Hepatocyte (in vitro differentiated cells): ENCODE measurements around the gene PNPLA7. TPM values are rescaled to one million over a fixed set of nuclear protein-coding genes. Genes with fewer than 3 reads are reported as not detected.

Experiments
- DNase-seq: peaks from one replicate; pipeline ENCODE4 v3.0.0-alpha.2; 2016; ENCODE audit warnings: low spot score
- H2AFZ ChIP-seq: fragments of 200-600 bp; sonication (generic); 2 replicates; pipeline ENCODE4 v1.6.0; 2016; ENCODE audit warnings: antibody characterized with exemption, mild to moderate bottlenecking
- H3K27ac ChIP-seq: fragments of 200-600 bp; sonication (generic); 2 replicates; pipeline ENCODE4 v1.5.1; 2016; ENCODE audit warnings: mild to moderate bottlenecking
- H3K27me3 ChIP-seq: fragments of 200-600 bp; sonication (generic); 2 replicates; pipeline ENCODE4 v1.6.1; 2016
- H3K36me3 ChIP-seq: fragments of 200-600 bp; sonication (generic); replicated peaks from 2 replicates; pipeline ENCODE4 v1.5.1; 2016; ENCODE audit warnings: low read depth; ENCODE audit not compliant: insufficient read depth
- H3K4me1 ChIP-seq: fragments of 200-600 bp; sonication (generic); 2 replicates; pipeline ENCODE4 v1.5.1; 2016; ENCODE audit warnings: mild to moderate bottlenecking, moderate library complexity; ENCODE audit not compliant: insufficient read depth
- H3K4me2 ChIP-seq: fragments of 200-600 bp; sonication (generic); 2 replicates; pipeline ENCODE4 v1.6.0; 2016
- H3K4me3 ChIP-seq: fragments of 200-600 bp; sonication (generic); 2 replicates; pipeline ENCODE4 v1.5.1; 2016; ENCODE audit warnings: mild to moderate bottlenecking
- H3K79me2 ChIP-seq: fragments of 200-600 bp; sonication (generic); 2 replicates; pipeline ENCODE4 v1.6.0; 2017; ENCODE audit warnings: mild to moderate bottlenecking
- H3K9me2 ChIP-seq: fragments of 200-600 bp; sonication (generic); replicated peaks from 2 replicates; pipeline ENCODE4 v1.6.0; 2017; ENCODE audit warnings: mild to moderate bottlenecking; ENCODE audit not compliant: insufficient read depth
- H3K9me3 ChIP-seq: fragments of 200-600 bp; sonication (generic); 2 replicates; pipeline ENCODE4 v1.5.1; 2016; ENCODE audit warnings: low read depth, mild to moderate bottlenecking
- H4K20me1 ChIP-seq: fragments of 200-600 bp; sonication (generic); 2 replicates; pipeline ENCODE4 v1.6.0; 2016; ENCODE audit warnings: mild to moderate bottlenecking; ENCODE audit not compliant: insufficient read depth, poor library complexity, severe bottlenecking
- EZH2 ChIP-seq: fragments of 200-600 bp; sonication (generic); IDR thresholded peaks from 2 replicates; pipeline ENCODE4 v1.6.1; 2016; ENCODE audit warnings: antibody characterized with exemption, mild to moderate bottlenecking, borderline replicate concordance
- EZH2phosphoT487 ChIP-seq: fragments of 200-600 bp; sonication (generic); IDR thresholded peaks from one replicate; pipeline ENCODE4 v1.6.1; 2018; ENCODE audit warnings: antibody characterized with exemption, mild to moderate bottlenecking, low read depth, moderate library complexity; ENCODE audit not compliant: unreplicated experiment, severe bottlenecking
- WGBS: methylation state at CpG from one replicate; pipeline ENCODE4 v1.1.6; 2016; ENCODE audit warnings: low lambda C conversion rate; ENCODE audit errors: missing lambda C conversion rate; 5-methylcytosine and 5-hydroxymethylcytosine counted together
- polyA plus RNA-seq: library from polyadenylated mRNA; unstranded; fragments of >200 nt; fragmentation: Nextera tagmentation; extraction: Ambion mirVana; gene quantifications from 2 replicates; pipeline ENCODE4 v1.2.1, GENCODE V29; 2016
- total RNA-seq: library from RNA; depleted of rRNA; stranded (reverse); fragments of >200 nt; gene quantifications from 2 replicates; pipeline ENCODE4 v1.2.3, GENCODE V29; 2014
- TF ChIP-seq, protein P1 (sequence below): fragments of 200-600 bp; sonication (generic); IDR thresholded peaks from 2 replicates; pipeline ENCODE4 v1.5.1; 2016; ENCODE audit warnings: antibody characterized with exemption, mild to moderate bottlenecking; ENCODE audit not compliant: poor library complexity

Gene PNPLA7
- total and polyA plus RNA-seq, 2 experiments from 2014 or later: 0.62 to 0.77 TPM

DNA sequence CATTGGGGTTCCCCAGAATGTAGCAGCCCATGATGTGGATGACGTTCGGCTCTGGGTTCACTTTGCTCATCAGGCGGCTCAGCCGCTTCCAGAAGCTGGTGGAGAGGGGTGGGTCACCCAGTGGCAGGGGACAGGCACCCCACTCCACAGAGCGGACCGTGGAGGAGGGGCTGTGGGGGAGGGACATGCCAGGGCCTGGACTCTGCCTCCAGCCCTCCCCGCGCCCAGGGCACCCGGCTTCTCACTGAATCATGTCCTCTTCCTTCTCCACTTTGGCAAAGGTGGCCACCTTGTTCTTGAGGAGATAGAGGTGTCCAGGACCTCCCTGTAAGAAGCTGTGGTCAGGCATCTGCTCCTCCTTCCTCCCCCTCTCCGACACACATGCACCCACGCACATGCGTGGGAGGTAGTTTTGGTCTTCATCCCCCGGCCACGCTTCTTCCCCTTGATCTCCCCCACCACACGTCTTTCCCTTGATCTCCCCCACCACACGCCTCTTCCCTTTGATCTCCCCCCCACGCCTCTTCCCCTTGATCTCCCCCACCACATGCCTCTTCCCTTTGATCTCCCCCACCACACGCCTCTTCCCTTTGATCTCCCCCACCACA, 100.2 kb downstream of the PNPLA7 start:
- TF ChIP-seq EZH2: no peak
- no peak for TF ChIP-seq EZH2phosphoT487
- TF ChIP-seq, protein P1, sequence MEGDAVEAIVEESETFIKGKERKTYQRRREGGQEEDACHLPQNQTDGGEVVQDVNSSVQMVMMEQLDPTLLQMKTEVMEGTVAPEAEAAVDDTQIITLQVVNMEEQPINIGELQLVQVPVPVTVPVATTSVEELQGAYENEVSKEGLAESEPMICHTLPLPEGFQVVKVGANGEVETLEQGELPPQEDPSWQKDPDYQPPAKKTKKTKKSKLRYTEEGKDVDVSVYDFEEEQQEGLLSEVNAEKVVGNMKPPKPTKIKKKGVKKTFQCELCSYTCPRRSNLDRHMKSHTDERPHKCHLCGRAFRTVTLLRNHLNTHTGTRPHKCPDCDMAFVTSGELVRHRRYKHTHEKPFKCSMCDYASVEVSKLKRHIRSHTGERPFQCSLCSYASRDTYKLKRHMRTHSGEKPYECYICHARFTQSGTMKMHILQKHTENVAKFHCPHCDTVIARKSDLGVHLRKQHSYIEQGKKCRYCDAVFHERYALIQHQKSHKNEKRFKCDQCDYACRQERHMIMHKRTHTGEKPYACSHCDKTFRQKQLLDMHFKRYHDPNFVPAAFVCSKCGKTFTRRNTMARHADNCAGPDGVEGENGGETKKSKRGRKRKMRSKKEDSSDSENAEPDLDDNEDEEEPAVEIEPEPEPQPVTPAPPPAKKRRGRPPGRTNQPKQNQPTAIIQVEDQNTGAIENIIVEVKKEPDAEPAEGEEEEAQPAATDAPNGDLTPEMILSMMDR: no peak
- H3K36me3 ChIP-seq: no peaks in the 10 kb centered on the region
- H2AFZ ChIP-seq: no peak overlapping the region
- H3K4me3 ChIP-seq: no peak overlapping the region
- H3K4me1 ChIP-seq: peaks cover 9% of the 10 kb centered on the region
- H3K79me2 ChIP-seq: no peaks in the 10 kb centered on the region
- no peaks in the 10 kb centered on the region for H3K9me2 ChIP-seq
- H3K27me3 ChIP-seq: no peaks in the 10 kb centered on the region
- H3K9me3 ChIP-seq: no peaks in the 10 kb centered on the region
- no peak for DNase-seq
- 96% methylated on average over 10 of the region's 18 CpGs for WGBS
- no peak overlapping the region for H3K27ac ChIP-seq
- no peak overlapping the region for H3K4me2 ChIP-seq
- H4K20me1 ChIP-seq: no peaks in the 10 kb centered on the region

DNA sequence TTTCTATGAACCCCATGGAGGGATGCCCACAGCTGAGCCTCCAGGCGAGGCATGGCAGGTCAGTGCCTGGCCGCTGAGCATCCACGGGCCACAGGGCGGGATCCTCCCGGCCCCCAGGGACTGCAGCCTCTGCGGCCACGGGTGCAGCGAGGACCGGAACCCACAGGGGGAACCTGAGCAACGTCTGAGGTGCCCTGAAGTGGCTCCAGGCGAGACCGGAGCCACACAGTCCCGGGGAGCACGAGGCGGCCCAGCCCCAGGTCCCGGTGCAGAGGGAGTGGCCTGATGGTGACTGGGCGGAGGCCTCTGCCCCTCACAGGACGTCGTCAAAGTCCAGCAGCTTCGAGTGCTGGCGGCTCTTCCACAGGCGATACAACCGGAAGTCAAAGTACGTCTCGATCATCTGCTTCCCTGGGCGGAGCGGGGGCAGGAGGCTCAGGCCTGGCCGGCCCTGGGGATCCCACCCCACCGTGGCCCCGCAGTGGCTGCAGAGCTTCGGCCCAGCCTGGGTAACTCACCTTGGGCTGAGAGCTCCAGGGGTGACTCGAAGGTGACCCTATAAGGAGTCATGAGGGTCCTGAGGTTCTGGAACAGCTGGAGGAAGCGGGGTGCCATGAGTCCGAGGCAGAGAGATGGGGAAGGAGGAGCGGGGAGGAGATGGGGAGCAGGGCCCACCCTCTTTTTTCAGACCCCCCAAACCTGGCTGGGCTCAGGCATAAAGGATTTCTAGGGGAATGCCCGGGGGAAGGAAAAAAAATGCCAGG, 100.9 kb downstream of the PNPLA7 start:
- TF ChIP-seq, protein P1: no peak
- TF ChIP-seq EZH2phosphoT487: no peak
- no peak for TF ChIP-seq EZH2
- Histone ChIP-seq H3K27me3 (no peaks in the 10 kb centered on the region), H3K9me2 (no peaks in the 10 kb centered on the region), H3K36me3 (no peaks in the 10 kb centered on the region), H3K9me3 (no peaks in the 10 kb centered on the region), H3K4me2 (no peak overlapping the region), H4K20me1 (no peaks in the 10 kb centered on the region), H2AFZ (no peak overlapping the region), H3K27ac (no peak overlapping the region), H3K4me1 (peaks cover 12% of the 10 kb centered on the region), H3K79me2 (no peaks in the 10 kb centered on the region), H3K4me3 (no peak overlapping the region)
- no peak for DNase-seq
- WGBS: 91% methylated on average over 36 of the region's 36 CpGs

DNA sequence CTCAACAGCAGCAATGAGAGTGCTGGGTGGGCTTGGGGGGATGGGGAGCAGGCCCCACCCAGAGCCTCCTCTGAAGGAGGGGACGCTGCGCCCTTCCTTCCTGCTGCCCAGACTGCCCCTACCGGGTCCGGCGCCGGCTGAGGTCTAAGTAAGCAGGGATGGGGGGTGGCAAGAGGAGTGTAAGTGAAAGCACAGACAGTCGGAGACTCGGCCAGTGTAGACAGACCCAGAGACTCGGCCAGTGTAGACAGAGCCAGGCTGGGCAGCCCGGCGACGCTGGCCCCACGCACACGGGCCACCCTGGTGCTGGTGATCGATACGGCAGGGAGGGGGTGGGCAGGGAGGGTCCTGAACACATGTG, 101.6 kb downstream of the PNPLA7 start:
- H3K27ac ChIP-seq: no peak overlapping the region
- H3K4me3 ChIP-seq: no peak overlapping the region
- no peak for DNase-seq
- no peaks in the 10 kb centered on the region for H3K9me3 ChIP-seq
- no peaks in the 10 kb centered on the region for H3K27me3 ChIP-seq
- peaks cover 12% of the 10 kb centered on the region for H3K4me1 ChIP-seq
- no peak overlapping the region for H2AFZ ChIP-seq
- H3K79me2 ChIP-seq: no peaks in the 10 kb centered on the region
- no peak for TF ChIP-seq EZH2
- TF ChIP-seq, protein P1: no peak
- no peak for TF ChIP-seq EZH2phosphoT487
- no peak overlapping the region for H3K4me2 ChIP-seq
- no peaks in the 10 kb centered on the region for H4K20me1 ChIP-seq
- no peaks in the 10 kb centered on the region for H3K36me3 ChIP-seq
- no peaks in the 10 kb centered on the region for H3K9me2 ChIP-seq
- WGBS: 95% methylated on average over 16 of the region's 16 CpGs
